ENCODE measurements around the gene NTNG1. TPM values are rescaled to one million over a fixed set of nuclear protein-coding genes. Genes with fewer than 3 reads are reported as not detected.

The NTNG1 gene
- total and polyA plus RNA-seq, 2 of the 13 experiments (the other 11 are each of a cell fraction or from before 2014, with no cell fraction given) = not detected

DNA sequence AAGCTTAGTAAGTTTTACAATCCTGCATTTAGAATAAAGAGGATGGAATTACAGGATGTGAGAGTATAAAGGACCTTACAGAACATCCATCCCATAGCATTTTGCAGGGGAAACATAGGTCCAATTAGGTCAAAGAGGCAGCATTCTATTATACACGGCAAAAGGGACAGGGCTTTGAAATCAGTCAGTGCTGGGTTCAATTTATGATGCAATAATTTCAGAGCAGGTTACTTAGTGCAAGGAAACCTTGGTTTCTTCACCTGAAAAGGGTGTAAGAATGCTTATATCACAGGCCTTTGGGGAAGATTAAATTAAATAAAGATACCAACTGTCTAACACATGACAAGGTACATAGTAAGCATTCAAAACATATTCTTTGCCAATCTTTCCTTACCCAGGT lies 17.1 kb upstream of the NTNG1 start:
- Histone ChIP-seq H3K4me3 (replicated peaks in 1 of 3; ENCODE audit: insufficient read depth in 1 of 3, low read depth in 2 of 3, low read length in 3 of 3) (no peak overlapping the region), H3K4me2 (ENCODE audit: low read depth, low read length) (no peak overlapping the region), H3K9me3 (ENCODE audit: low read length) (no peaks in the 10 kb centered on the region), H3K9ac (ENCODE audit: insufficient read depth, low read depth, low read length) (no peak overlapping the region), H4K20me1 (ENCODE audit: insufficient read depth, low read length) (no peaks in the 10 kb centered on the region), H3K36me3 (replicated peaks in 1 of 2; ENCODE audit: control insufficient read depth in 1 of 2, insufficient read depth in 2 of 2, low read length in 2 of 2) (no peaks in the 10 kb centered on the region), H3K27ac (ENCODE audit: extremely low read length, insufficient read depth, low read length) (no peak overlapping the region), H3K27me3 (ENCODE audit: control insufficient read depth in 1 of 2, insufficient read depth in 2 of 2, low read length in 2 of 2) (no peaks in the 10 kb centered on the region; a peak in 1 of 5 replicates), H3K4me1 (ENCODE audit: insufficient read depth, low read length) (no peaks in the 10 kb centered on the region), H2AFZ (ENCODE audit: low read length) (no peak overlapping the region), H3K79me2 (ENCODE audit: insufficient read depth, low read length) (no peaks in the 10 kb centered on the region)
- in situ Hi-C loops (cut with HindIII; ENCODE audit: extremely low pct_ligation_motif_present, low pct_unique_long_range_greater_than_20kb) (no loop called here), intact Hi-C loops (cut with micrococcal nuclease; ENCODE audit: unreplicated experiment) (no loop called here)
- no peak for DNase-seq (ENCODE audit: low spot score)
- CTCF ChIA-PET (ENCODE audit: low intra/inter-chr PET ratio, low total read pairs) = no interaction called here
- TF ChIP-seq ZFP82 (CRISPR knock-in tag; IDR thresholded peaks at IDR 0.05; ENCODE audit: borderline replicate concordance) (no peak), PPARG (CRISPR knock-in tag; conservative IDR thresholded peaks at IDR 0.05) (no peak), HNRNPL (IDR thresholded peaks at IDR 0.05; ENCODE audit: low read depth, low read length) (no peak), SMC3 (IDR thresholded peaks at IDR 0.05; ENCODE audit: low read length) (no peak), TRIM22 (IDR thresholded peaks at IDR 0.05) (no peak), HHEX (CRISPR knock-in tag; IDR thresholded peaks at IDR 0.05) (no peak), IKZF1 (IDR thresholded peaks at IDR 0.05) (no peak), ZNF543 (CRISPR knock-in tag; IDR thresholded peaks at IDR 0.05) (no peak), ATAD3A (CRISPR knock-in tag; IDR thresholded peaks at IDR 0.05) (no peak), ZNF775 (CRISPR knock-in tag; IDR thresholded peaks at IDR 0.05; ENCODE audit: borderline replicate concordance) (no peak), CEBPB (IDR thresholded peaks at IDR 0.05; ENCODE audit: borderline replicate concordance, low read depth, low read length) (peak; percentile 61; the same call in 1 of the 2 replicates), ATF7 (IDR thresholded peaks at IDR 0.05) (0 out of 2 replicates have a peak, but pooled peaks have one; percentile 25), ATF7 (CRISPR knock-in tag; IDR thresholded peaks at IDR 0.05) (no peak), NPAS2 (CRISPR knock-in tag; IDR thresholded peaks at IDR 0.05; ENCODE audit: borderline replicate concordance) (no peak)
- TF ChIP-seq, protein P1, sequence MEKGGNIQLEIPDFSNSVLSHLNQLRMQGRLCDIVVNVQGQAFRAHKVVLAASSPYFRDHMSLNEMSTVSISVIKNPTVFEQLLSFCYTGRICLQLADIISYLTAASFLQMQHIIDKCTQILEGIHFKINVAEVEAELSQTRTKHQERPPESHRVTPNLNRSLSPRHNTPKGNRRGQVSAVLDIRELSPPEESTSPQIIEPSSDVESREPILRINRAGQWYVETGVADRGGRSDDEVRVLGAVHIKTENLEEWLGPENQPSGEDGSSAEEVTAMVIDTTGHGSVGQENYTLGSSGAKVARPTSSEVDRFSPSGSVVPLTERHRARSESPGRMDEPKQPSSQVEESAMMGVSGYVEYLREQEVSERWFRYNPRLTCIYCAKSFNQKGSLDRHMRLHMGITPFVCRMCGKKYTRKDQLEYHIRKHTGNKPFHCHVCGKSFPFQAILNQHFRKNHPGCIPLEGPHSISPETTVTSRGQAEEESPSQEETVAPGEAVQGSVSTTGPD (CRISPR knock-in tag; IDR thresholded peaks at IDR 0.05) = no peak
- TF ChIP-seq, protein P2, sequence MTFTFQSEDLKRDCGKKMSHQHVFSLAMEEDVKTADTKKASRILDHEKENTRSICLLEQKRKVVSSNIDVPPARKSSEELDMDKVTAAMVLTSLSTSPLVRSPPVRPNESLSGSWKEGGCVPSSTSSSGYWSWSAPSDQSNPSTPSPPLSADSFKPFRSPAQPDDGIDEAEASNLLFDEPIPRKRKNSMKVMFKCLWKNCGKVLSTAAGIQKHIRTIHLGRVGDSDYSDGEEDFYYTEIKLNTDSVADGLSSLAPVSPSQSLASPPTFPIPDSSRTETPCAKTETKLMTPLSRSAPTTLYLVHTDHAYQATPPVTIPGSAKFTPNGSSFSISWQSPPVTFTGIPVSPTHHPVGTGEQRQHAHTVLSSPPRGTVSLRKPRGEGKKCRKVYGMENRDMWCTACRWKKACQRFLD (CRISPR knock-in tag; IDR thresholded peaks at IDR 0.05; ENCODE audit: borderline replicate concordance) = no peak
- TF ChIP-seq, protein P3, sequence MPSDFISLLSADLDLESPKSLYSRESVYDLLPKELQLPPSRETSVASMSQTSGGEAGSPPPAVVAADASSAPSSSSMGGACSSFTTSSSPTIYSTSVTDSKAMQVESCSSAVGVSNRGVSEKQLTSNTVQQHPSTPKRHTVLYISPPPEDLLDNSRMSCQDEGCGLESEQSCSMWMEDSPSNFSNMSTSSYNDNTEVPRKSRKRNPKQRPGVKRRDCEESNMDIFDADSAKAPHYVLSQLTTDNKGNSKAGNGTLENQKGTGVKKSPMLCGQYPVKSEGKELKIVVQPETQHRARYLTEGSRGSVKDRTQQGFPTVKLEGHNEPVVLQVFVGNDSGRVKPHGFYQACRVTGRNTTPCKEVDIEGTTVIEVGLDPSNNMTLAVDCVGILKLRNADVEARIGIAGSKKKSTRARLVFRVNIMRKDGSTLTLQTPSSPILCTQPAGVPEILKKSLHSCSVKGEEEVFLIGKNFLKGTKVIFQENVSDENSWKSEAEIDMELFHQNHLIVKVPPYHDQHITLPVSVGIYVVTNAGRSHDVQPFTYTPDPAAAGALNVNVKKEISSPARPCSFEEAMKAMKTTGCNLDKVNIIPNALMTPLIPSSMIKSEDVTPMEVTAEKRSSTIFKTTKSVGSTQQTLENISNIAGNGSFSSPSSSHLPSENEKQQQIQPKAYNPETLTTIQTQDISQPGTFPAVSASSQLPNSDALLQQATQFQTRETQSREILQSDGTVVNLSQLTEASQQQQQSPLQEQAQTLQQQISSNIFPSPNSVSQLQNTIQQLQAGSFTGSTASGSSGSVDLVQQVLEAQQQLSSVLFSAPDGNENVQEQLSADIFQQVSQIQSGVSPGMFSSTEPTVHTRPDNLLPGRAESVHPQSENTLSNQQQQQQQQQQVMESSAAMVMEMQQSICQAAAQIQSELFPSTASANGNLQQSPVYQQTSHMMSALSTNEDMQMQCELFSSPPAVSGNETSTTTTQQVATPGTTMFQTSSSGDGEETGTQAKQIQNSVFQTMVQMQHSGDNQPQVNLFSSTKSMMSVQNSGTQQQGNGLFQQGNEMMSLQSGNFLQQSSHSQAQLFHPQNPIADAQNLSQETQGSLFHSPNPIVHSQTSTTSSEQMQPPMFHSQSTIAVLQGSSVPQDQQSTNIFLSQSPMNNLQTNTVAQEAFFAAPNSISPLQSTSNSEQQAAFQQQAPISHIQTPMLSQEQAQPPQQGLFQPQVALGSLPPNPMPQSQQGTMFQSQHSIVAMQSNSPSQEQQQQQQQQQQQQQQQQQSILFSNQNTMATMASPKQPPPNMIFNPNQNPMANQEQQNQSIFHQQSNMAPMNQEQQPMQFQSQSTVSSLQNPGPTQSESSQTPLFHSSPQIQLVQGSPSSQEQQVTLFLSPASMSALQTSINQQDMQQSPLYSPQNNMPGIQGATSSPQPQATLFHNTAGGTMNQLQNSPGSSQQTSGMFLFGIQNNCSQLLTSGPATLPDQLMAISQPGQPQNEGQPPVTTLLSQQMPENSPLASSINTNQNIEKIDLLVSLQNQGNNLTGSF (CRISPR knock-in tag; IDR thresholded peaks at IDR 0.05) = no peak
- FAIRE-seq = no peak
- WGBS (ENCODE audit: low lambda C conversion rate) = 0% methylated on average over 1 of the region's 1 CpG
- no TSS peak for BruUV-seq (replicated peaks)
- ATAC-seq = no peak
- POLR2A ChIA-PET = no interaction called here
